Activated naive CD4-positive, alpha-beta T cell treated with anti-CD3 and anti-CD28 coated beads, Interleukin-2, amount 50 U/mL, for 24 hours (primary cell): ENCODE measurements around the gene DPM1.
A peak's percentile ranks its signal among the peaks of the same experiment; 100 is the strongest.

ENCODE experiments used
- H3K27ac Mint-ChIP-seq: one replicate; pipeline ENCODE4 v1.8.0; 2021; ENCODE audit warnings: mild to moderate bottlenecking, mixed read lengths
- H3K27me3 Mint-ChIP-seq: one replicate; pipeline ENCODE4 v1.8.0; 2021; ENCODE audit warnings: mixed read lengths
- H3K36me3 Mint-ChIP-seq: one replicate; pipeline ENCODE4 v1.8.0; 2021; ENCODE audit warnings: mixed read lengths
- H3K4me1 Mint-ChIP-seq: one replicate; pipeline ENCODE4 v1.8.0; 2021; ENCODE audit warnings: mixed read lengths
- H3K4me3 Mint-ChIP-seq: one replicate; pipeline ENCODE4 v1.8.0; 2021; ENCODE audit warnings: mild to moderate bottlenecking, mixed read lengths
- H3K9me3 Mint-ChIP-seq: one replicate; pipeline ENCODE4 v1.8.0; 2021; ENCODE audit warnings: mixed read lengths

The DPM1 gene

DNA sequence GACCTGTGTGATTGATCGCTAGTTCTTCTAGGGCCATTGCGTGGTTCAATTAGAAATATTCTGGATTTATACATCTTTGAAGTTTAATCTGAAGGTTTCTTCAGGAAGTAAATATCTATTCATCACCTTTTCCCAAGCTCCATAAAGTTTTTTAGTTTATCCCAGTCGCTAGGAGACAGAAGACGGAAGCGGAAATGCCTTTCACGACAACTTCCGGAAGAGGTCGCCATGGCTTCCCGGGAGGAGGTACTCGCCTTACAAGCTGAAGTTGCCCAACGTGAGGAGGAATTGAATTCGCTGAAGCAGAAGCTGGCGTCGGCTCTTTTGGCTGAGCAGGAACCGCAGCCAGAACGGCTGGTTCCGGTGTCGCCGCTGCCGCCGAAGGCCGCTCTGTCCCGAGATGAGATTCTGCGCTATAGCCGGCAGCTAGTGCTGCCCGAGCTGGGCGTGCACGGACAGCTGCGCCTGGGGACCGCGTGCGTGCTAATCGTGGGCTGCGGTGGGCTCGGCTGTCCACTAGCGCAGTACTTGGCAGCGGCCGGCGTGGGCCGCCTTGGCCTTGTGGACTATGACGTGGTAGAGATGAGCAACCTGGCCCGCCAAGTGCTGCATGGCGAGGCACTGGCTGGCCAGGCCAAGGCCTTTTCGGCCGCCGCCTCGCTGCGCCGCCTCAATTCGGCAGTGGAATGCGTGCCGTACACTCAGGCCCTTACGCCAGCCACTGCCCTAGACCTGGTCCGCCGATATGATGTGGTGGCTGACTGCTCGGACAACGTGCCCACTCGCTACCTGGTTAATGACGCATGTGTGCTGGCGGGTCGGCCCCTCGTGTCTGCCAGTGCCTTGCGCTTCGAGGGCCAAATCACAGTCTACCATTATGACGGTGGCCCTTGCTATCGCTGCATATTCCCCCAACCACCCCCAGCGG, 547 bp upstream of the DPM1 start, which contains the start of gene MOCS3:
Gene MOCS3 (plus strand): TSS at position 204 of the 928 bp plus-strand sequence. CDS start 25 bp downstream, at position 229.
- Mint-ChIP-seq H3K9me3 (no peaks in the 10 kb centered on the region), H3K4me3 (peak within 1 kb of the TSS; percentile 92), H3K4me1 (peaks cover 75% of the 10 kb centered on the region)

DNA sequence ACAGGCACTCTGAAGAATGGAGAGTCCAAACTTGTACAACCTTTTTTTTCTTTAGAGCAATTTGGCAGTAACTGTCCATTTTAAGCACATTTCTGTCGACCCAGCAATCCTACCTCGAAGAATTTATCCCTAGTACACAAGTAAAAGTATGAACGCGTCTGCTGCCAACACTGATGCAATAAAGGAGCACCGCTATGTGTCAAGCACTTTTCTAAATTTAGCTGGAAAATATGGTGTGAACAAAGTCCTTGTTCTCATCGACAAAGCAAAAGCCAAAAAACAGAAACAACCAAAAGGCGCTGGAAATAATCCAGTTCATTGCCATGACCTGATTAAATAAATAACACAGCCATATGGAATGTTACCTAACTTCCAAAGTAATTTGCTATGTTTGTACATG, 1.1 kb downstream of the DPM1 start:
- H3K27ac Mint-ChIP-seq, result peak overlapping the region; percentile 100
- peaks cover 79% of the 10 kb centered on the region for H3K4me1 Mint-ChIP-seq
- no peaks in the 10 kb centered on the region for H3K9me3 Mint-ChIP-seq
- peaks cover 9% of the 10 kb centered on the region for H3K36me3 Mint-ChIP-seq
- peak overlapping the region; percentile 92 for H3K4me3 Mint-ChIP-seq
- H3K27me3 Mint-ChIP-seq, result no peaks in the 10 kb centered on the region

More for the DNA sequence above, 547 bp upstream of the DPM1 start, which contains the start of gene MOCS3:
- Mint-ChIP-seq H3K27me3 (no peaks in the 10 kb centered on the region), H3K27ac (peak within 1 kb of the TSS; percentile 100), H3K36me3 (peaks cover 12% of the 10 kb centered on the region)

DNA sequence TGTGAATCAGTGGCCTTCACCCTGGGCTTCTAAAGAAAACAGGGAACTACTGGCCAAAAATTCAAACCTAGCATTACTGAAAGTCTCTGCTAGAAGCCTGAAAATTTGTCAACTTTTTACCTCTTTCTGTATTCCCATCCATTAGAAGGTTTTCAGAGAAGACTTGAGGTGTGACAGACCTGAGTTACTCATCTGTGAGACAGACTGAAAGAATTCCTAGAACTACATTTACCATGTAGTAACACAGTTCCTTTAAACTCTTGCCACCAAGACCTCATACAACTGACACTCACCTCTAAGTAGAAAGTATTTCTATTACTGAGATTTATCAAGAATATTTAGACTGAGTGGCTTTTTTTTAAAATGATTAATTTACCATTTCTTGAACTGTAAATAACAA, 4.5 kb downstream of the DPM1 start:
- peaks cover 11% of the 10 kb centered on the region for H3K36me3 Mint-ChIP-seq
- no peak overlapping the region for H3K27ac Mint-ChIP-seq
- H3K9me3 Mint-ChIP-seq, result no peaks in the 10 kb centered on the region
- H3K4me1 Mint-ChIP-seq, result peaks cover 63% of the 10 kb centered on the region
- no peaks in the 10 kb centered on the region for H3K27me3 Mint-ChIP-seq
- H3K4me3 Mint-ChIP-seq, result no peak overlapping the region

DNA sequence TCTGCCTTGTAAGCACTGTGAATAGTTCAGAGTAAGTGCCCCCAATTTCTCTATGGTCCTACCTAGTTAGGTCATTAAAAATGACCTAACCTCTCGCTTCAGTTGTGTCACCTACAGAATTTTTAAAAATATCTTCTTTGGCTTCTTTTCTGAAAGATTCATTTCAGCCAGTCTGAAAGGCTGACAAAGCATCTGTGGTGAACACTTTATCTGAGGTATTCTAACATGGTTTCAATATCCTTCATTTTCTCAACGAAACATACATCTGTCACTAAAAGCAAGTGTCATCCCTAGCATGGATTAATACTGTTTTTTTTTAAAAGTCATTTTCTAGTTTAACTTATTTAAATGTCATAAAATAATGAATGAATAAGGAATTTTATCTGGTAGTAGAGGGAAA, 5.1 kb downstream of the DPM1 start:
- Mint-ChIP-seq H3K27me3 (no peaks in the 10 kb centered on the region), H3K4me1 (peaks cover 59% of the 10 kb centered on the region), H3K36me3 (peaks cover 11% of the 10 kb centered on the region), H3K4me3 (no peak overlapping the region), H3K27ac (peak overlapping the region; percentile 46), H3K9me3 (no peaks in the 10 kb centered on the region)

DNA sequence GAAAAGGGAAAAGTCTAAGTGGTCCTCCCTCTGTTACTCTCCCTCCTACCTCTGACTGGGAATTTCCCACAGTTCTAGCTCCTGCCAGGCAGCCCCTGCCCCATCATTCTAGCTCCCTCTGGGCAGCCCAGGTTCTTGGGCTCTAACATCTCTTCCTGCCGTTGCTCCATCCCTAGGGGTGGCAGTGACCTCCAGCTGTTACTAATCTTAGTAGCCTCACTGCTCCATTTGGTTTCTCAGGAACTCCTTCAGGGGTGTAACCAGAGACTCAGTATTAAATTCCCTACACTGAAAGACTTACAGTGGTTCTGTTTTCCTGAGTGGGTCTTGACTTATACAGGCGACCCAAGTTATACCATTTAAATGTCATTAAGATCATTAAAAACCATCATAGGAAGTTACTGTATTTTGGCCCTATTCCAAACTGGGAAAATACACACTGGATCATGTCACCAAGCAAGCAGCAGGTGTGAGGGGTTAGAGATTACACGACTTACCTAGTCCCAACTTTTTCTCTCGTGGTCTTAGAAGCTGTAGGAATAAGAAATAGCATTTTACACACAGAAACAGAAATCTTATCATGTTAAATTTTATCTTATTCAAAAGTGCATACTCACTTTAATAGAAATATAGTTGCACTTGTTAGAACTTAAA, 10.1 kb downstream of the DPM1 start:
- H3K27ac Mint-ChIP-seq, result no peak overlapping the region

DNA sequence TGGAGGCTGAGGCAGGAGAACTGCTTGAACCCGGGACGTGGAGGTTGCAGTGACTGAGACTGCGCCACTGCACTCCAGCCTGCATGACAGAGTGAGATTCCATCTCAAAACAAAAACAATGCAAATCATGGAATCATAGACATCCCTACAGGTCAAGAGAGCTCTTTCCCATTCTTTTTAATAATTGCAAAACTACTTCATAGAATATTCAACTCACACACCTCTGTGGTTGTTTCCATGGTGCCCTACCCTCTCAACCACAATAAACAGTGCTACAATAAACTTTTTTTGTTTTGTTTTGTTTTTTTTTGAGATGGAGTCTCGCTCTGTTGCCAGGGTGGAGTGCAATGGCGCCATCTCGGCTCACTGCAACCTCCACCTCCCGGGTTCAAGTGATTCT, 15.3 kb downstream of the DPM1 start:
- H3K27me3 Mint-ChIP-seq, result no peaks in the 10 kb centered on the region
- H3K36me3 Mint-ChIP-seq, result peaks cover 9% of the 10 kb centered on the region
- no peak overlapping the region for H3K27ac Mint-ChIP-seq
- no peaks in the 10 kb centered on the region for H3K4me1 Mint-ChIP-seq
- H3K4me3 Mint-ChIP-seq, result no peak overlapping the region
- no peaks in the 10 kb centered on the region for H3K9me3 Mint-ChIP-seq

More for the DNA sequence above, 10.1 kb downstream of the DPM1 start:
- Mint-ChIP-seq H3K27me3 (no peaks in the 10 kb centered on the region), H3K36me3 (peaks cover 15% of the 10 kb centered on the region), H3K4me1 (peaks cover 22% of the 10 kb centered on the region), H3K4me3 (no peak overlapping the region), H3K9me3 (no peaks in the 10 kb centered on the region)

DNA sequence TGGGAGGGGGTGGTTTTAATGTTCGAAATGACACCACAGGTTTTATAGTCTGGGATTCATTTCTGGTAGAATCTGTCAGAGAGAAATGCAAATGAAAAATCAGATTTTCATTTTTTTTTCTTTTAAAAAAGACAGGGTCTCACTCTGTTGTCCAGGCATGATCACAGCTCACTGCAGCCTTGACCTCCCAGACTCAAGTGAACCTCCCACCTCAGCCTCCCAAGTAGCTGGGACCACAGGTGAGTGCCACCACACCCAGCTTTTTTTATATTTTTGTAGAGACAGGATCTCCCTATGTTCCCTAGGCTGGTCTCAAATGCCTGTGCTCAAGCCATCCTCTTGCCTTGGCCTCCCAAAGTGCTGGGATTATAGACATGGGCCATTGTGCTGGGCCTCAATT, 24.7 kb downstream of the DPM1 start:
- no peaks in the 10 kb centered on the region for H3K9me3 Mint-ChIP-seq
- H3K4me3 Mint-ChIP-seq, result no peak overlapping the region
- H3K27me3 Mint-ChIP-seq, result no peaks in the 10 kb centered on the region
- H3K36me3 Mint-ChIP-seq, result peaks cover 13% of the 10 kb centered on the region
- peaks cover 17% of the 10 kb centered on the region for H3K4me1 Mint-ChIP-seq
- H3K27ac Mint-ChIP-seq, result peak overlapping the region; percentile 30

DNA sequence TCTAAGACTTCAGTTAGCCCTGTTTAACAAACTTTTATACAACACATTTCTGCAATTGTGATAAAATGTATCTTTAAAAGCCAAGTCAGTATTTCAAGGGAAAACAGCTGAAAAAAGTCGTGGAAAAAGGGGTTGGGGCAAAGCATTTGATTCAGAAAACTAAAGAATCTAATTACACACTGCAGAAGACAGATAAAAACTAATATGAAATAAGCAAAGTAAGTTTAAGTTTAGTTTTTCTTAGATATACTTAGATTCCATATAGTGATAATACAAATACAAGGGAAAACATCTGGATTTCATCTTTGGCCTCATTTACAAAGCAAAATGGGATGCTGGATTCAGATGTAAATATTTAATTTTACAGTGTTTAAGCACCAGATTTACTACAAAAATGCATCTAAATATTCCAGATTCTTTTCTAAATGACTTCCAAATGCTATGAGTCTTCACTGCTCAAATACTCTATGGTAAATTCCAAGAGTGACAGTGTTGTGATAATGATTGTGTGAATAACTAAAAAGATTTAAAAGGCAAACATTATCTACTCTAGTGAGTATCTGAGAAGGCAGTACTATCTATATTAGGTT, 25.5 kb downstream of the DPM1 start:
- peak overlapping the region; percentile 97 for H3K27ac Mint-ChIP-seq
- peak overlapping the region; percentile 88 for H3K4me3 Mint-ChIP-seq
- H3K36me3 Mint-ChIP-seq, result peaks cover 14% of the 10 kb centered on the region
- H3K9me3 Mint-ChIP-seq, result no peaks in the 10 kb centered on the region
- peaks cover 25% of the 10 kb centered on the region for H3K4me1 Mint-ChIP-seq
- H3K27me3 Mint-ChIP-seq, result no peaks in the 10 kb centered on the region

DNA sequence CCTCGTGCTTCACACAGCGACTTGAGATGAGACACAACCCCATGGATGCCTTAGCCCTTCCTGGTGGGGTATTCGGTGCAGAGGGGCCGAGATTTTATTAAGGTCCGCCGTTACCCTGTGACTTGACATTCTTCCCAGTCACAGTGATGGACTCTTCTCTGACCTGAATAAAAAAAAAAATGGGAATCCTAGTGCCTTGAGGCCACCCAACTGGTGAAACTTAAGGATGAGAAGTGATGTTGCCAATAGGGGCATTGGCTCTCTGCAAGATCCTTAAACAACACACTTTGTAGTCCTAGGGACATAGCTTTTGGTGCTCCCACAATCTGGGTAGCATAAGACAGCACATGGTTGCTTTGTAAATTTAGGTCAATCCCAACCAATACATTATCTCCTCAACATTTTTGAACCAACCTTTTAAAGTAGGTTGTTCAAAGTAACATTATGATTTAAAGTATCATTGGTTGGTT, 26.3 kb downstream of the DPM1 start:
- H3K36me3 Mint-ChIP-seq, result peaks cover 15% of the 10 kb centered on the region
- peak overlapping the region; percentile 97 for H3K27ac Mint-ChIP-seq
- H3K4me1 Mint-ChIP-seq, result peaks cover 32% of the 10 kb centered on the region
- peak overlapping the region; percentile 88 for H3K4me3 Mint-ChIP-seq
- no peaks in the 10 kb centered on the region for H3K9me3 Mint-ChIP-seq
- no peaks in the 10 kb centered on the region for H3K27me3 Mint-ChIP-seq

DNA sequence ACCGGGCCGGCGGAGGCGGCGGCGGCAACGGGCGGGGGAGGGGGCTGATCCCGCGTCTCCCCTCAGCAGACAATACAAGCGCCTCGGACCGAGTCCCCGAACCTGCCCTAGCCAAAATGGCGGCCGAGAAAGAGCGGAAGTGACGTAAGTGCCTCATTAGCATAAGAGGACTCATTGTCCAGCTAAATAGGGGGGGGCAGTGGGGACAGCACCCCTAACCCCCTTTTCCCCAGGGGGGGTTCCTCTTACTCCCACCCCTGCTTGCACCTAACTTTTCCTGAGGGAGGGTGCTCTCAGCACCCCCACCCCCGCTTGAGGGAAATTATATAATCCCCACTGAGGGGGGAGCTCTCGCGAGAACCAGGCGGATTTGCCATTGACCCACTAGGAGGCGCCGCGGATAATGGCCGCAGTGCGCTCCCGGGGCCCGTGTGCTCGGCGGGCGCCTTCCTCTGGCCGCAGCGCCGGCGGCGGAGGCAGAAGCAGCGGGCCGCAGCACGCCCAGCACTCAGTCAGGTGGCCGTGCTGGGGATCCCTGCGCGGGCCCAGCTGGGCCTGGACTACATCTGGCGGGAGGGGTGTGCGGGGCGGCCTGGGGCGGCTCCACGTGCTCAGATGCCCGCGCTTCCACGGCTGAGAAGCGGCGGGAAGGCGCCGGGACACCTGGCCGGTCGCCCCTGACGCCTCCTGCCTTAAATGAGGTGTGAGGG, 26.9 kb downstream of the DPM1 start, which contains the start of gene ADNP:
Gene ADNP (minus strand): TSS at position 132 of the 710 bp plus-strand sequence. CDS start 27,441 bp downstream, outside the sequence.
- peak within 1 kb of the TSS; percentile 93 for H3K4me3 Mint-ChIP-seq
- no peaks in the 10 kb centered on the region for H3K27me3 Mint-ChIP-seq
- H3K9me3 Mint-ChIP-seq, result no peaks in the 10 kb centered on the region
- H3K27ac Mint-ChIP-seq, result peak within 1 kb of the TSS; percentile 97
- peaks cover 17% of the 10 kb centered on the region for H3K36me3 Mint-ChIP-seq
- H3K4me1 Mint-ChIP-seq, result peaks cover 38% of the 10 kb centered on the region

DNA sequence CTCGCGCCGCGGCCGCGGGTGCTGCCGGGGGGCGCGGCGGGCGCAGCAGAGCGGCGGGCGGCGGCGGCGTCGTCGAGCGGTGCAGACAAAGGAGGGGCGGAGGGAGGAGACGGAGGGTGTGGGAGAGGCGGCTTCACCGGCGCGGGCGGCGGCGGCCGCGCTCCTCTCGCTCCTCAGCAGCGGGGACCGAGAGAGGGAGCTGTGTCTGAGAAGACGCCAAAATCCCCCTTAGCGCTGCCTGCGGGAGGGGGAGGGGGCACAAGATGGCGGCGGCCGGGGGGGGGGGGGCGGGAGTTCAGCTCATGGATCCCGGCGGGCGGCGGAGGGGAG, 27.4 kb downstream of the DPM1 start:
- H3K36me3 Mint-ChIP-seq, result peaks cover 17% of the 10 kb centered on the region
- H3K9me3 Mint-ChIP-seq, result no peaks in the 10 kb centered on the region
- peak overlapping the region; percentile 87 for H3K27ac Mint-ChIP-seq
- peak overlapping the region; percentile 82 for H3K4me3 Mint-ChIP-seq
- no peaks in the 10 kb centered on the region for H3K27me3 Mint-ChIP-seq
- H3K4me1 Mint-ChIP-seq, result peaks cover 44% of the 10 kb centered on the region

DNA sequence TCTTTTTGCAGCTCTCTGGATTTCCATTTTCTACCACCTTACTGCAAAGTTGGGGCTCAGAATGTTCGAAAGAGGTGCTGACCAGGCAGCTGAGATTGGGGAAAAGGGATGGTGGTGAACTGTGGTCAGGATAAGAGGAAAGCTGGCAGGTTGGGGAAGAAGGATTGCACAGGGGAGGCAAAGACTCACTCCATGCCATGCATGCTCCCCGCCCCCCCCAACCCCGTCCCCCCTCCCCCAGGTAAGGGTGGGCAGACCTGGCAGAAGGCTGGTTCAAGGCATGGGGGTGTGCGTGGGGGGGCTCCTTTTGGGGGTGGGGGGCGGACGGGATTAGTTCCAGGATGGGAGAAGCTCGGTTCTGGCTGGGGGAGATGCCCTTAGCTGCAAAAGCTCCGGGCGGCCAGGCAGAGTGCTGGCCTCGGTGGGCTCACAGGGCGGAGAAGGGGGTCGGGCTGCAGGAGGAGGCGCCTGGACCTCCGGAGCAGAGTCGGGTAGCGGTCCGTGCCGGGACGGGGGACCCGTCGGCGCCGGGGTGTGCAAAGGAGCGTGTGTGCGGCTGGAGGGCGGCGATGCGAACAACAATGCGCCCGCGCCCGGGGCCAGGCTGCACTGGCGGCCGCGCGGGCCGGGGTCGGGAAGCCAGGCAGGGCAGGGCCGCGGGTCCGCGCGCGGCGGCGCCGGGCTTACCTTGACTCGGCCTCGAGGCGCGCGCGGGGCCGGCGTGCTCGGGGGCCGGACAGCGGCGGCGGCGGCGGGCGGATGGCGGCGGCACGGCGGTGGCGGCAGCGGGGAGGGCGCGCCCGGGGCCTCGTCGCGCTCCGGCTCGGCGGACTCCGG, 28.0 kb downstream of the DPM1 start:
- Mint-ChIP-seq H3K27ac (peak overlapping the region; percentile 93), H3K36me3 (peaks cover 18% of the 10 kb centered on the region), H3K9me3 (no peaks in the 10 kb centered on the region), H3K4me3 (peak overlapping the region; percentile 93), H3K4me1 (peaks cover 49% of the 10 kb centered on the region), H3K27me3 (no peaks in the 10 kb centered on the region)

DNA sequence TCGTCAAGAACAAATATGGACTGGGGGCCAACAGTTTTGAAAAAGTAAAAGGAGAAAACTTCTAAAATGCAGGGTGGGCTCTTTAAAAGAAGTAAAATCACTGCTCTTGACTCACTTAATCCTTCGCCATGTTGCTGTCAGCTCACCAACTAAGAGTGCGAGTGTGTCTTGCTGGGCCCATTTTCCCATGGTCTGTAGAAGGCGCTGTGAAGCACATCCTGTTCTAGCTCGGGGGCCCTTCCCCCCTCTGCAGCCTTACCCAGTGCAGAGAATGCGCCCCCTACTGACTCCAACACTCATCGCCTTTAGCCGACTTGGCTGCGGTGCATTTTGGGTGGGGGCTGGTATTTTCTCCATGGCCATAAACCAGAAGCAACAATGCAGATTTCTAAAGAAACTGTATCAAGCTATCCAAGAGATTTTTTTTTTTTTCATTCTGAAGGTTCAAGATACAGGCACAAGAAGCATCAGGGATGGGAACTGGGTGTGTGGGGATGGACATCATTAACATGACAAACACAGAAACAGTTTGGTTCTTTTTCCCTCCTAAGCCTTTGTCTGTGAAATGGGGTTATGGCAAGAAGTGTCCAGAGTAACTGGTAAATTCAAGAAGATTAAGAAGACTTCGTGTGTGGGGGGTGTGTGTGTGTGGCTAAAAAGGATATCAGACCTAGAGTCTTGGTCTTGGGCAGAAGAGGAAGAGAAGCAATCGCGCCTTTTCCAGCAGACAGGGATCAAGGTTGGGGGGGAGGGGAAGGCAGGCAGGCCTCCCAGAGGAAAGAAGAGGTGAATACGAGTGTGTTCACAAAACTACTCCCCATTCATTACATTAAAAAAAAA, 28.8 kb downstream of the DPM1 start:
- Mint-ChIP-seq H3K27ac (peak overlapping the region; percentile 93), H3K27me3 (no peaks in the 10 kb centered on the region), H3K36me3 (peaks cover 18% of the 10 kb centered on the region), H3K4me1 (peaks cover 58% of the 10 kb centered on the region), H3K4me3 (peak overlapping the region; percentile 93), H3K9me3 (no peaks in the 10 kb centered on the region)

DNA sequence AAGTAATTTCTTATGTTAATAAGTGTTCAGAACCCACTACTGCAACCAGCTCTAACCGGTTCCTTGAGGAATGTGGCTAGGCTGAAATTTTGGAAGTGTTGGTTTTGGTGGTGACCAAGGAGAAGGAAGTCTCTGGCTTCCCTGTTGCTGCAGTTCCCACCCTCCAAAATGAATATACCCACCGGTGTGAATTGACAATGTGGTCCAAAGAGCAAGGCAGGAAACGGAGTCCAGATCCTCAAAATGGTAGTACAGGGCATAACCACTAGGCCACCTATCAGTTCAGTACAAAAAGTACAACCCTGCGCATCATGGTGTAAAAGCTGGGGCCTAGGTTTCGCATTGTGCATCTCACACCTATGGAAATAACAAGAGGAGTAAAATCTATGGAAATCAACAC, 29.9 kb downstream of the DPM1 start:
- Mint-ChIP-seq H3K4me3 (peak overlapping the region; percentile 93), H3K36me3 (peaks cover 18% of the 10 kb centered on the region), H3K4me1 (peaks cover 65% of the 10 kb centered on the region), H3K27ac (peak overlapping the region; percentile 46), H3K9me3 (no peaks in the 10 kb centered on the region), H3K27me3 (no peaks in the 10 kb centered on the region)
